NCI-H526 (cell line): Measurements from ENCODE around the gene USP12.
A peak's percentile ranks its signal among the peaks of the same experiment; 100 is the strongest.

Source experiments
- DNase-seq, 2 experiments: peaks; one replicate each; lab custom pipeline; 2025; lab: John Stamatoyannopoulos, UW

The USP12 gene

DNA sequence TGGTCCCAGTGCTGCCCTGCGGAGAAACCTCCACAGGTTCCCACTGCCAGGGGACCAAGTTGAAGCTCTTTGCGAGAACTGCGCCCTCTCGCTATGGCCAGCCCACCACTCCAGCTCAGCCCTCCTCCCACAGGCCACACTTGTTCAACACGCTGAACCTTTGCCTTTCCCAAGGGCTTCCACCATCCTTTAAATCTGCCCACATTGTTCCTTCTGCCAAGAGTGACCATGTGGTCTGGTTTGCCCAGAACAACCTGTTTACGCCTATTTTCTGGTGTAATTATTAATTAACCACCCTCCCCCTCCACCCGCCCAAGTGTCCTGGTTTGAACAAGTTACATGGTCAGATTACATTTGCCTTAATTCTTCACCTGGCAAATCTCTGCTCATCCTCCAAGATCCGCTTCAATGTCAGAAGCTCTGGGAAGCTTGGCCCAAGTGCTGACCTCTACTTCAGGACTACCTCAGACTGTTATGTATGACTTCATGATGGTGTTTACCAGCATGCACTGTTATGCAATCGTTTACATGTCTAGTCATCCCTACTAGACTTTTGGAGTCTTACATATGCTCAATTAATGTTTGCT, 12.0 kb upstream of the USP12 start:
- no peak for DNase-seq

- no peak for DNase-seq
These were observed 11.4 kb upstream of the USP12 start for GRCh38 chr13:27182844-27183497.

DNA sequence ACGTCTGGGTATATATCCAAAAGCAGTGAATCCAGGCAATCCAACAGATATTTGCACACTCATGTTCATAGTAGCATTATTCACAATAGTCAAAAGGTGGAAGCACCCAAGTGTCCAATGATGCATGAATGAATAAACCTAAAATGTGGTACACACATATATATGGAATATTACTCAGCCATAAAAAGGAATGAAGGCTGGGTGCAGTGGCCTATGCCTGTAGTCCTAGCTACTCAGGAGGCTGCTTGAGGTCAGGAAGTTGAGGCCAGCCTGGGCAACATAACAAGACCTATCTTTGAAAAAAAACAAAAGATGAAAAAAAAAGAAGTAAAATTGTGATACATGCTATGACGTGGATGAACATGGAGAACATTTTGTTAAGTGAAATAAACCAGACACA, 10.4 kb upstream of the USP12 start:
- no peak for DNase-seq

DNA sequence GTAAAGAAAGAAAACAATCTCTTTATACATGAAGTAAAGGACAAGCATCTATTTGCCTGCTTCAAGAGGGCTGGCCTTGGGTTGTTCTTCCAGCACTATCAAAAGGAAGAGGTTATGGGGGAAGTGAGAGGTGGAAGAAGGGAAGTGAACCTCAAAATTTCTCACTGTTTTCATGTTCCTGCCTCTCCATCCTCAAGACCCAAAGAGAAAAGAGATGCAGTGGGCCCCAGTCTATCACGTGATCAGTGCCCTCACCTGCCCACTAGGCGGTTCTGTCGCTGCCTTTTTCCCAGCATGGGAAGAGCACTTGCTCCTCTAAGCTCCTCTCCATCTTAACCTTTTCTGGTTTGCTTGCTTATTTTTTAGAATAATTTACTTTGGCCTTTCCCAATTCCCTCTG, 6.2 kb upstream of the USP12 start:
- peak; percentile 24 to 57 for DNase-seq

DNA sequence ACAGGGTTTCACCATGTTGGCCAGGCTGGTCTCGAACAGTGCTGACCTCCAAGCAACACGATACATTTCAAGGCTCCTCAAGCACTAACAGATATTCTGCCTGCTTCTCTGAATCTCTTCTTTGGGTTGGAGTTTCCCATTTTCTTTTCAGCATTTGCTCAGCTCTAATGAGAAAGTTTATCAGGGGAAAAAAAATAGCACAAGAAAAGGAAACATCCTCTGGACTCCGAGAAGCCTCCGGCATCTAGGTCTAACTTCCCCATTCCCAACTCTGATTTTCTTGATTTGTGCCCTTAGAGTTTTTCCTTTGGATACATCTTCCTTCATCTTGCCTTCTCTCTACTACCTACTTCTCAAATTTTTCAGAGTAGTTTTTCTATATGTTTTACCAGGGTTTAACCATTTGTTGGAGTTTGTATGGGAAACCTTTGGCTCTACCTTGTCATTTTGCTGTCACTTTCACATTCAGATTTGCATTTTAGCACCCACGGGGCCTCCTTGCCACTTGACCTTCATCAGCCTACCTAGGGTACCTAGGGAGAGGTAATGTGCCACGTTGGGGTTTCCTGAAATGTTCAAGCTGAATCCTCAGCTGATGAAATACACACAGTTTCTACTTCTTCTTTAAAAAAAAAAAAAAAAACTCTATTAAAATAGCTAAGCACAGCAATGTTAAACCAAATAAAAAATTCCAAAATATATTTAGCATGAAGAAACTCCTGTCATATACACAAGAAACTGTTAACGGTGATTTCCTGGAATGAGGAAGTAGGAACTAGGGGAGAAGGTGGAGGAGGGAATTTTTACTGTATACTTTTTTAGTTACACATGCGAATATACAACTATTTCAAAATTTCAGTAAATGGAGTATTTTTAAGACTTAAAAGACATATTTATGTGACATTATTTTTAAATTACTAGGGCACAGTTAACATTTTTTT, 5.1 kb upstream of the USP12 start:
- peak in 1 of 2 experiments; percentile 33 for DNase-seq

- DNase-seq = peak; percentile 95
These were observed 3.3 kb upstream of the USP12 start for GRCh38 chr13:27174766-27175455.

GRCh38 chr13:27172495-27172842, 858 bp upstream of the USP12 start:
- DNase-seq = peak in 1 of 2 experiments; percentile 56

DNA sequence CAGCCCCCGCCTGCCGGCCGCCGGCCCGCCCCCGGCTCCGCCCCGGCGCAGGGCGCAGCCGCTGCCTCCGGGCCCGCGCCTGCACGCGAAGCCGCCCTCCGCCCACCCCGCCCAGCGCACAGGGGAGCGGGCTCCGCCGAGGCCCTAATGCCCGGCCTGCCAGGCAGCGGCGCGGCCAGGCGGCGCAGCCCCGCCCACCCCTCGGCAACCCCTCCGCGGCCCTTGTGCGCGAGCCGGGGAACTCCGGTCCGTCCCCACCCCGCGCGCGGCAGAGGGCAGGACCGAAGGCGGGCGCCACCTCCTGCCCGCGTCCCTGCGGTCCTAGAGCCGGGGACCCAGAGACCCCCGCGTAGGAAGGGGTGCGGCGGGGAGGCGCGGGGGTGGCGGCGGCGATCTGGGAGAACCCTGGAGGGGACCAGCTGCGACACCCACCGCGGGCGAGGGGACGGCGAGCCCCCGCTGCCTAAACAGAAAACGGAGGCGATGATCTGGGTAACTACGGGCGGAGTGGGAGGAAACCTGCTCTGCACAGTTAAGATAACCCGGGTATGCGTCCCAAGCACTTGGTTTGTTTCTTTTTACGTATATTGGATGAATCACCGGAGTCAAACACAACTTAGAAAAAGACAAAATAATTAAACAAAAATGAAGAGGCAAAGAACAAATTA, 350 bp upstream of the USP12 start:
- peak; percentile 87 to 99 for DNase-seq

GRCh38 chr13:27170516-27171243, 931 bp downstream of the USP12 start:
- peak; percentile 52 to 81 for DNase-seq

DNA sequence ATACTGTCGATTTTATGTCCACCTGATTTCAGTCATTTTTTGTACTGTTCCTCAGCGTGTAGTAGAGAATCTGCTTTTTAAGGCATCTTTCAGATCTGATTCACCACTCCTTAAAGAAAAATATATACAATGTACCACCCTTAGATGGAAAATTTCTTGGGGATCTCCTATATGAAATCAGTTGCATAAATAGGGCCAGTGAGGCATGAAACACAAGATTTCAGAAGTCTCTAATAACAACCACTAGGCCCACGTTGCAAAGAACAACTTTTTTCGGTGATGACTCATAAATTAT, 1.4 kb downstream of the USP12 start:
- DNase-seq = no peak

GRCh38 chr13:27168906-27169657, 2.5 kb downstream of the USP12 start:
- DNase-seq = no peak

DNA sequence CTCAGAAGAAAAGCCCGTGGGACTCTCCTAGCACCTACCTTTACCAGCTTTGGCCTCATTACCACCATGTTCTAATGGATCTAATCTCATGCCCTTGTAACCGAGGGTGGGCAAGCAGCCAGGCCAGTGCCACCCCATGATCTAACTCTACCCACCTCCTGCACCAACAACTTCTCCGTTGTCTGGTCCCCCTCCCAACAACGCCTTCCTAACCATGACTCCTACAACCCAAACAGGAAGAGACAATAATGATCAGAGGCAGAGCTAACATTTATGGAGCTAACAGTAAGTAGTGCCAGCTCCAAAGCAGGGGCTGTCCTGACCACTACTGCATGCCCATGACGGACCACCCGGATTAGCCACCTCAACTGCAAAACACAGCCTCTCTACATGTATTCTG, 3.5 kb downstream of the USP12 start:
- DNase-seq = no peak

GRCh38 chr13:27166313-27166712, 5.3 kb downstream of the USP12 start:
- no peak for DNase-seq

GRCh38 chr13:27161980-27162379, 9.6 kb downstream of the USP12 start:
- DNase-seq = no peak

DNA sequence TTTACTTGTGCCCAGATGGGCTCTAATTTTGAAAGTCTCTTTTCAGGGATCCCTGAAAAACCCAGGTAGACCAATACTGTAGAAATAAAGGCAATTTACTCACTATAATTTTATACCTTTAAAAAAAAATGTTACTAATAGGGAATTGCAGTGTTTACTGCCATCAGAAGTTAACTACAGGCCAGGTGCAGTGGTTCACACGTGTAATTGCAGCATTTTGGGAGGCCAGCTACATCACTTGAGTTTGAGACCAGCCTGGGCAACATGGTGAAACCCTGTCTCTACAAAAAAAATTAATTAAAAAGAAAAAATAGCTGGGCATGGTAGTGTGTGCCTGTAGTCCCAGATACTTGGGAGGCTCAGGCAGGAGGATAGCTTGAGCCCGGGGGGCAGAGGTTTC, 10.2 kb downstream of the USP12 start:
- no peak for DNase-seq

DNA sequence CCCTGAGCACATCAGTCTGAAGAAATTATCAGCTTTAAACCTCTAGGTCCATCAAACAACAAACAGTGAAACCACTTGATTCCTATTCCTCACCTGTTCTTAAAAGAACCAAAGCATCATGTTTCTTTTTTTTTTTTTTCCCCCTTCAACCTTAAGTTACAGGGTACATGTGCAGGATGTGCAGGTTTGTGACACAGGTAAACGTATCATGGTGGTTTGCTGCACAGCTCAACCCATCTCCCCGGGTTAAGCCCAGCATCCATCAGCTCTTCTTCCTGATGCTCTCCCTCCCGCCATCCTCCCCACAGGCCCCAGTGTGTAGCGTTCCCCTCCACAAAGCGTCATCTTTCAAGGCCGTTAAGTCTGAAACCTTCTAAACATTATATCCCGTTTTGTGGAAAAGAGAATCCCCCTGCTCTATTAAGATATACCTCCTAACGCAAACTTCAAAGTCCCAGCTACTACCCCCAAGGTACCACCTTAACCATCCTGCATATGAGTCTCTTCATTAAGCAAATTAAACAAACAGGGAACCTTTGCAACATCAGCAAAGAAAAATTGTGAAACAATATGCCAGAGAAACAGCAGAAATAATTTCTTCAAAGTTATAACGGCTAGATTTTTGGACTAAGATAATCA, 10.8 kb downstream of the USP12 start:
- DNase-seq = no peak

DNA sequence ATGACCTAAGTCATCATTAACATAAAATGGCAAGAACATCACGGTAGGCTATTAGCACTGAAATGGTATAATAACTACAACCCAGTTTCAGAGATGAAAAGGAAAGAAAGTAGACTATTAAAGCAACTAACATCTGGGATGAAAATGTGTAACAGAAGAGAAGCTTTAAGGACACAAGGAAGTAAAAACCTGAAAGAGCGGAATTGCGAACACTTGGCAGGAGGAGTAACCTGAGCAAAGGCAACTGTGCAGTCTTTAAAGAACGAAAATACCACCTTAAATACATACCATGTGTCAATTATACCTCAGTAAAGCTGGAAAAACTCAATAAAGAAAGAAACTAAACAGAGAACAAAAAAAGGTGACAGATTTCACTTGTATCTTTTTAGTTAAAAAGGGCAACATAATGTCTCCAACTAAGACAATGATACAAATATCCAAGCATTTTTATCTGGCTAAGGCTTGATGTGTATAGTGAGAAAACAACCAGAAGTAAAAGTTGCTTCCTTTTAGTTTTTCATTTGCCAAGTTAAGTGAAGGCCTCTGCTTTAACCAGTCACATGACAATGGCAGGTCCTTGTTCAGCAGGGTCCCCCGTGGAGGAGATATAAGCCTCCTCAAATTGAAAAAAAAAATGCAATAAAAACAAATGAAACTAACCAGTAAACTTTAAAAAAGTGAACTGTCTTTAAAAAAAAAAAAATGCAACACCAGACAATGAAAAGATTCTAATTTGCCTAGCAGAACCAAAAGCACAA, 11.6 kb downstream of the USP12 start:
- no peak for DNase-seq

GRCh38 chr13:27158335-27158734, 13.3 kb downstream of the USP12 start:
- DNase-seq = no peak

DNA sequence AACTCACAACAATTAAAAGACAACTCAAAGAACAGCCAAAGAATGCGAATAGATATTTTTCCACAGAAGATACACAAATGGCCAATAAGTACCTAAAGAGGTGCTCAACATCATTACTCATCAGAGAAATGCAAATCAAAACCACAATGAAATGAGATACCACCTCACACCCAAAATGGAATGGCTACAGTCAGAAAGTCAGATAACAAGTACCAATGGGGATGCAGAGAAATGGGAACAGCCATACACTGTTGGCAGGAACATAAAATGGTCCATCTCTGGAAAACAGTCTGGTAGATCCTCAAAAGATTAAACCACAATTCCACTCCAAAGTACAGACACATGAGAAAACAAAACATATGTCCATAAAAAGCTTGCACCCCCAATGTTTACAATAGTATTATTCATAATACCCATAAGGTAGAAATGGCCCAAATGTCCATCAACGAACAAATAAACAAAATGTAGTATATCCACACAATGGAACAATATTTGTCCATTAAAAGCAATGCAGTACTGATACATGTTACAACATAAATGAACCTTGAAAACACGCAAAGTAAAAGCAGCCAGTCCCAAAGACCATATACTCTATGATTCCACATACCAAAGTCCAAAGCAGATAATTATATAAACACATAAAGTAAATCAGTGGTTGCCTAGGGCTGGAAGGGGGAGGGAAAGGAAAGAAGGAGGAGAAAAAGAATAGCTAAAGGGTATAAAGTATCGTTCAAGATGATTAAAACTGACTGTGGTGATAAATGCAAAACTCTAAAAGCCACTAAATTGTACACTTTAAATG, 19.6 kb downstream of the USP12 start:
- peak; percentile 65 to 66 for DNase-seq
